Kidney tubule cell (primary cell): ENCODE results near the gene TBC1D23.

ENCODE experiments used
- DNase-seq: peaks from one replicate; pipeline ENCODE4 v3.0.0-alpha.2; 2018; ENCODE audit warnings: low spot score

TBC1D23 gene

DNA sequence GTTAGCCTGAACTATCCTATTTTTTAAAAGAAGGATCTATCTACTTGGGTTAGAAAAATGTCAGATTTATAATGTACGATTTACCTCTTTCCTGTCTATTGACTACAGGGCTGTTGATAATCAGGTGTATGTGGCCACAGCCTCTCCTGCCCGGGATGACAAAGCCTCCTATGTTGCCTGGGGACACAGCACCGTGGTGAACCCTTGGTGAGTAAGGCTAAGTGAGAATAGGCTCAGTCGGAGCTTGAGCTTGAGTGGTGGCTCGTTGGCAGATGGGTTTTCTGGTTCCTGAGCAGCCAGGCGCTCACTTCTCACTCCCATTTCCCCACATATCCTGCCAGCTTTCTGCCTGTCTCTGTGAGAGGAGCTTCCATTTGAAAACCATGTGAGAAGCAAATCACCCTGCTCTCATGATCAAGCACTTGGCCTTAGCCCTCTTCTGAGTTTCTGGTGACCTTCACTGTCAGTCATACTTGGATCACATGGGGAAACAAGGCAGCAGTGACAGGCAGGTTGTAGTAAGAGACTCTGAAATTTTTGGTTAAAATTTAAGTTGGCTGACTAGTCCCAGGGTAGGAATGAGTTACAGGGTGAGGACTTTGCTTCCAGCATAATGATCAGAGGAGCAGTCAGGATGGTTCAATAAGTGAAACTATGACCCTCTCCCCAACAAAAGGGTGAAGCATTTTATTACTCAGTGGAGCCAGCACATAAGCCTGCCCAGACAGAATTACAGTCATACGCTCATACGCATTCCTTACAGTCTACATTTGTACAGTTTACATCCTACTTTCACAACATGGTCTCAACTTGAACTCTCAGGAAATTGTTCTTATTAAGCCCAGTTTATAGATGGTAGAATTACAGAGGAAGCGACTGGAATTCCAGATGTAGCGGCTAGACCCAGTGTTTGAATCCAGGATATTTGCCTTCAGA is 91.8 kb downstream of the TBC1D23 start:
- DNase-seq: peak; percentile 90

DNA sequence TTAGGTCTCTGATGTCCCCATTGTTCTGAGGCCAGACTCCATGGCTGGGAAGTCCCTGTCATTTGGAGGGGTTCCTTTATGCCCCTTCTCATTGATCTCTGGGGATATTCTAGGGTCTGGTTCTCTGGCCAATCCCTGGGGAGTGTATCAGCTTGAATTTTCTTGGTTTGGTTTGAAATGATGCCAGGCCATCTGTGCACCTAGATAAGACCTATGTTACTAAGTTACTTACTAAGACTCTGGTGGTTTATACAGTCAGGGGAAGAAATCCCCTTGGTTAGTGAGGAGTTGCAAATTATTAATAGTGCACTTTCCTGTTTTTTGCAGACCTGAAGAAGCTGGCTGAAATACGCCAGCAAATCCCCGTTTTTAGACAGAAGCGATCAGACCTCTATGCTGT is 94.1 kb downstream of the TBC1D23 start:
- peak; percentile 82 for DNase-seq

DNA sequence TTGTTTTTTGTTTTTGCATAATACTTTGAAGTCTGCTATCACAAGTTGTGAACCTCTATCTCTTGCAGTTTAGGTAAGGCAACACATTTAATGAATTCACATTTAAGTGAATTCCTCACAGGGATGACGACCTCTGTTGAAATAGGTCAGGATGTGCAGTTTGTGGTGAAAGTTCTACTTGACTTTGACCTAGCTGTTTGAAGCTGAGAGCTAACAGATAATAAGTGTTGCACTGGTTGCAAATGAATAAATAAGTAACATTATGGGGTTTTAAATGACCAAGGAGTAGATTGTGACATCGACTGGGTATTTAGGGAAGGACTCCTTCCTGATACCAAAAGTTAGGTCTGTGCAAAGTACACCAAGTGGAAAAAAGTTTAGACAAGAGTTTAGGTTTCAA is 97.6 kb downstream of the TBC1D23 start:
- DNase-seq: peak; percentile 46

- DNase-seq: peak; percentile 65
These were observed 98.2 kb downstream of the TBC1D23 start for GRCh38 chr3:100359035-100359434.

- DNase-seq: no peak
These were observed 100.1 kb downstream of the TBC1D23 start for GRCh38 chr3:100360757-100361496.

DNA sequence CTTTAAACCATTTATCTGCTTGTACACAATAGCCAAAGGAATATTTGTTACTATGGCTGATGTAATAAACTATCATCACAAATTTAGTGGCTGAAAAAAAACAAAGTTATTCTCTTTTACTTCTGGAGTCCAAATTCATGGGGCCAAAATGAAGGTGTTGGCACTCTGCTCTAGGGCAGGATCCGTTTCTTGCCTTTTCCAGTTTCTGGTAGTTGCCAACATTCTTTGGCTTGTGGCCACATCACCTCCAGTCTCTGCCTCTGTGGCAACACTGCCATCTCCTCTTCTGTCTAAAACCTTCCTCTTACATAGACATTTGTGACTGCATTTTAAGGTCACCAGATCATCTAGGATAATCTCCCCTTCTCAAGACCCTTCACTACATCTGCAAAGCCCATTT is 101.1 kb downstream of the TBC1D23 start:
- no peak for DNase-seq

GRCh38 chr3:100364421-100364820 is 103.6 kb downstream of the TBC1D23 start:
- no peak for DNase-seq

- DNase-seq: no peak
These were observed 105.6 kb downstream of the TBC1D23 start for GRCh38 chr3:100366424-100366823.

- no peak for DNase-seq
These were observed 107.6 kb downstream of the TBC1D23 start for GRCh38 chr3:100368441-100368840.

DNA sequence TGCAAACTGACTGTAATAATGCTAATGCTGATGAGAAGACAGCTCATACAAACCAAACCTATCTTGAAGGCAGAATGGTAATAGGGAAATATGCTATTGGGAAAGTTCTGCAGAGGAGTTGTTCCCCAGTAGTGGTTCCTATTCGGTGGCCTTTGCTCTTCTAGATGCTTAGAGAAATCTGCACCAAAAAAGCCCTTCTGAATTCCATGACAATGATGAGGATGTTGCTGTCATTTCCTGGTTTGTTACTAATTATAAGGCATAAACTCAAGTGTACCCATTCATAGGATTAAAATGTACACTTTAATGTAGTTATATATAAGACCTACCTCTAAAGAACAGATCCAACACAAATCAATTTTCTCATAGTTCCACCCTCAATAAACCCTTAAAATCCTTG is 110.0 kb downstream of the TBC1D23 start:
- DNase-seq: no peak

GRCh38 chr3:100374521-100374920 is 113.7 kb downstream of the TBC1D23 start:
- no peak for DNase-seq
